Chondrocyte (in vitro differentiated cells): ENCODE data around the gene PDZD2. TPM values are rescaled to one million over a fixed set of nuclear protein-coding genes. Genes with fewer than 3 reads are reported as not detected.

Experiments used
- DNase-seq: peaks from one replicate; pipeline ENCODE4 v3.0.0; 2021; ENCODE audit warnings: mixed read lengths, low spot score
- H3K27ac Mint-ChIP-seq: one replicate; pipeline ENCODE4 v1.8.0; 2021; ENCODE audit warnings: mild to moderate bottlenecking, moderate library complexity, mixed read lengths; ENCODE audit not compliant: unreplicated experiment
- H3K27me3 Mint-ChIP-seq: 2 replicates; pipeline ENCODE4 v1.8.0; 2021; ENCODE audit warnings: low read depth, mixed read lengths
- H3K36me3 Mint-ChIP-seq: 2 replicates; pipeline ENCODE4 v1.8.0; 2021; ENCODE audit warnings: low read depth, mixed read lengths
- H3K4me1 Mint-ChIP-seq: 2 replicates; pipeline ENCODE4 v1.8.0; 2021; ENCODE audit warnings: low read depth, mild to moderate bottlenecking, mixed read lengths
- H3K4me3 Mint-ChIP-seq: one replicate; pipeline ENCODE4 v1.8.0; 2021; ENCODE audit warnings: mild to moderate bottlenecking, moderate library complexity, mixed read lengths; ENCODE audit not compliant: unreplicated experiment
- H3K9me3 Mint-ChIP-seq: 2 replicates; pipeline ENCODE4 v1.8.0; 2021; ENCODE audit warnings: low read depth, mixed read lengths
- total RNA-seq: library from RNA; stranded (reverse); gene quantifications from 3 replicates; pipeline ENCODE4 v1.2.1, GENCODE V29; 2021
- TF ChIP-seq, protein P1 (sequence below): fragments of 200-600 bp; sonication (generic); IDR thresholded peaks from 2 replicates; pipeline ENCODE4 v1.5.0; 2021; ENCODE audit warnings: antibody characterized with exemption, mild to moderate bottlenecking, moderate library complexity

PDZD2 gene
- total RNA-seq, 1 donor from 2014 or later = 30.9 TPM

DNA sequence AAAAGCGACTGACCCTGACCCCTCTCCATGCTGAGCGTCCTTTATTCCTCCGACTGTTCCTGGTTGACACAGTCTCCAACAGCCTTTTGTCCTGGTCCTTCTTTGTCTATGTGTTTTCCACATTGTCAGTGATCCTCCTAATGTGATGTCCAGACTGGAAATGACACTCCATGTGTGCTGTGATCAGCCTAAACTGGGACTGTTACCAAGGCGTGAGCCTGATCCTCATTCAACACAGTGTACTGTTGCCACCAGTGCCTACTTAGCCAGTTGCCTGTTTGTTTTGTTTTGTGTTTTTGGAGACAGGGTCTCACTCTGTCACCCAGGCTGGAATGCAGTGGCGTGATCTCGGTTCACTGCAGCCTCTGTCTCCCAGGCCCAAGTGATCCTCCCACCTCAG, 343.1 kb downstream of the PDZD2 start:
- Mint-ChIP-seq H3K9me3 (no peaks in the 10 kb centered on the region), H3K4me1 (peaks cover 63% of the 10 kb centered on the region), H3K27ac (peak overlapping the region; percentile 54), H3K4me3 (no peak overlapping the region), H3K27me3 (no peaks in the 10 kb centered on the region), H3K36me3 (no peaks in the 10 kb centered on the region)
- TF ChIP-seq, protein P1, sequence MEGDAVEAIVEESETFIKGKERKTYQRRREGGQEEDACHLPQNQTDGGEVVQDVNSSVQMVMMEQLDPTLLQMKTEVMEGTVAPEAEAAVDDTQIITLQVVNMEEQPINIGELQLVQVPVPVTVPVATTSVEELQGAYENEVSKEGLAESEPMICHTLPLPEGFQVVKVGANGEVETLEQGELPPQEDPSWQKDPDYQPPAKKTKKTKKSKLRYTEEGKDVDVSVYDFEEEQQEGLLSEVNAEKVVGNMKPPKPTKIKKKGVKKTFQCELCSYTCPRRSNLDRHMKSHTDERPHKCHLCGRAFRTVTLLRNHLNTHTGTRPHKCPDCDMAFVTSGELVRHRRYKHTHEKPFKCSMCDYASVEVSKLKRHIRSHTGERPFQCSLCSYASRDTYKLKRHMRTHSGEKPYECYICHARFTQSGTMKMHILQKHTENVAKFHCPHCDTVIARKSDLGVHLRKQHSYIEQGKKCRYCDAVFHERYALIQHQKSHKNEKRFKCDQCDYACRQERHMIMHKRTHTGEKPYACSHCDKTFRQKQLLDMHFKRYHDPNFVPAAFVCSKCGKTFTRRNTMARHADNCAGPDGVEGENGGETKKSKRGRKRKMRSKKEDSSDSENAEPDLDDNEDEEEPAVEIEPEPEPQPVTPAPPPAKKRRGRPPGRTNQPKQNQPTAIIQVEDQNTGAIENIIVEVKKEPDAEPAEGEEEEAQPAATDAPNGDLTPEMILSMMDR = no peak
- DNase-seq = no peak

DNA sequence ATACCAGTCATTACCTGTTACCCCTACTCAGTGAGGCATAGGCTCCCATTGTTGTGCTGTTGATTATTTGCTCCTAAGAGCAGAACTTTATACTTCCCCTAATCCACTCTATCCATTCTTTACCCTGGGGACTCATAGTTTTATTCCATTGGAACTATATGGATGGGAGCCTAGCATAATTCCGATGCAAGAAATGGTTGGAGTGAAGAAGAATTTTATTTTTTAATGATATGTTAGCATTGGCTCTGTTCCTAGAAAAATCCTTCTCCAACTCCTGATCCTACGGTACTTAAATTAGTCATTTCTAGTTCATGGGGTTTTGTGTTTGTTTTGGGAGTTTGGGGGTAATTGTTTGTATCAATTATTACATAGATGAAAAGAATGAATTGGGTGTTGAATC, 343.7 kb downstream of the PDZD2 start:
- H3K4me3 Mint-ChIP-seq = no peak overlapping the region
- peaks cover 69% of the 10 kb centered on the region for H3K4me1 Mint-ChIP-seq
- peak overlapping the region; percentile 67 for H3K27ac Mint-ChIP-seq
- TF ChIP-seq, protein P1 = no peak
- H3K27me3 Mint-ChIP-seq = no peaks in the 10 kb centered on the region
- peaks cover 2% of the 10 kb centered on the region for H3K36me3 Mint-ChIP-seq
- H3K9me3 Mint-ChIP-seq = no peaks in the 10 kb centered on the region
- no peak for DNase-seq

DNA sequence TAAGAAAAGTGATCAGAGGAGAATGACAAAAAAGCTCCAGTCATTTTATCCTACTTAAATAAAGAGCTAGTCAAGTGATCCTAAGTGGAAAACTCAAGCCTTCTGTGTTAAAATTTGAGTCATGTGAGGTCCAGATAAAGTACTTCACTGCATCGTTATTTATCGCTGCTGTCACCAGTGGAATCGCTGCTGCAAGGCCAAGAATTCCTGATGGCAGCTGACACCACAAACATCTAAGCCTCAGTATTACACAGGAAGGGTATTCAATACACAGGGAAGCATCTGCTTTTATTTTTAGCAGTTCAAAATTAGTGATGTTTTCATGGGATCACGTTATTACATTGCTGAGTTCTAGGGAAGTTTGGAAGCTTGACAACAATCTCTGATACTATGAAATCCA, 344.9 kb downstream of the PDZD2 start:
- H3K27me3 Mint-ChIP-seq = no peaks in the 10 kb centered on the region
- H3K9me3 Mint-ChIP-seq = peaks cover 3% of the 10 kb centered on the region
- no peak for DNase-seq

DNA sequence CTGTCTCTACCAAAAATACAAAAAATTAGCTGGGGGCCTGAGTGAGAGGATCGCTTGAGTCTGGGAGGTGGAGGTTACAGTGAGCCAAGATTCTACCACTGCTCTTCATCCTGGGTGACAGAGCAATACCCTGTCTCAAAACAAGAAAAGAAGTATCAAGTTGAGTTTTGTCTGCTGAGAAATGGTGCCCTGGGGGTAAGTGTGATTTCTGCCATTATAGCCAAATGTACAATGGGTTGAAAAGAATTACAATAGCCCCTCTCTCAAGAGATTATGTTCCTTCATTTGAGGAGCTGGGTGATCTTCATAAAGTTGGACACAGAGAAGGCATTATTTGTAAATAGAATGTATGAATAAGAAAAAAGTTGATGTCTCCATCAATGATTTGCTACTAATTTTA, 345.8 kb downstream of the PDZD2 start:
- peaks cover 3% of the 10 kb centered on the region for H3K9me3 Mint-ChIP-seq
- TF ChIP-seq, protein P1 = no peak
- peak overlapping the region; percentile 58 for H3K27ac Mint-ChIP-seq
- H3K36me3 Mint-ChIP-seq = peaks cover 6% of the 10 kb centered on the region
- no peaks in the 10 kb centered on the region for H3K27me3 Mint-ChIP-seq
- no peak for DNase-seq
- H3K4me3 Mint-ChIP-seq = no peak overlapping the region
- peaks cover 82% of the 10 kb centered on the region for H3K4me1 Mint-ChIP-seq

More for the DNA sequence above, 344.9 kb downstream of the PDZD2 start:
- TF ChIP-seq, protein P1 = no peak
- H3K36me3 Mint-ChIP-seq = peaks cover 6% of the 10 kb centered on the region
- peaks cover 75% of the 10 kb centered on the region for H3K4me1 Mint-ChIP-seq
- peak overlapping the region; percentile 60 for H3K27ac Mint-ChIP-seq
- H3K4me3 Mint-ChIP-seq = no peak overlapping the region

DNA sequence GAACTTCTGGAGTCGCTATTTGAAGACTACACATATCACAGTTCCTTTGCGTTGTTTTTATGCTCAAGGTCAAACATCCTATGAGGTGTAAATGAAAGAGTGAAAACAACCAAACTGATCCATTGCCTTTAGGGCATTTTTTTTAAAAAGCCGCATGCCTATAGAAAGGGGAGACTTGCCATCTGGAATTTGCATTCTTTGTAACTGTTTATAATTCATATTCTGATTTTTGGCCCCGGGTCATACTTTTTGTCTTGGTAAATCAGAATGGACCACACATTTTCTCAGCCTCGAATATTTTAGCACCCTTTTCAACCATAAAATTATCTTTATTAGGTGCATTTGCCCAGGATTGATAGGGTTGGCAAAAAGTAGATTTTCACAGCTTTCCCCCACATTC, 347.2 kb downstream of the PDZD2 start:
- H3K27me3 Mint-ChIP-seq = no peaks in the 10 kb centered on the region
- peaks cover 6% of the 10 kb centered on the region for H3K36me3 Mint-ChIP-seq
- no peak for DNase-seq
- TF ChIP-seq, protein P1 = no peak
- no peak overlapping the region for H3K27ac Mint-ChIP-seq
- H3K4me3 Mint-ChIP-seq = no peak overlapping the region
- H3K4me1 Mint-ChIP-seq = peaks cover 88% of the 10 kb centered on the region
- peaks cover 3% of the 10 kb centered on the region for H3K9me3 Mint-ChIP-seq
